ENCODE measurements around the gene YPEL3.

DNA sequence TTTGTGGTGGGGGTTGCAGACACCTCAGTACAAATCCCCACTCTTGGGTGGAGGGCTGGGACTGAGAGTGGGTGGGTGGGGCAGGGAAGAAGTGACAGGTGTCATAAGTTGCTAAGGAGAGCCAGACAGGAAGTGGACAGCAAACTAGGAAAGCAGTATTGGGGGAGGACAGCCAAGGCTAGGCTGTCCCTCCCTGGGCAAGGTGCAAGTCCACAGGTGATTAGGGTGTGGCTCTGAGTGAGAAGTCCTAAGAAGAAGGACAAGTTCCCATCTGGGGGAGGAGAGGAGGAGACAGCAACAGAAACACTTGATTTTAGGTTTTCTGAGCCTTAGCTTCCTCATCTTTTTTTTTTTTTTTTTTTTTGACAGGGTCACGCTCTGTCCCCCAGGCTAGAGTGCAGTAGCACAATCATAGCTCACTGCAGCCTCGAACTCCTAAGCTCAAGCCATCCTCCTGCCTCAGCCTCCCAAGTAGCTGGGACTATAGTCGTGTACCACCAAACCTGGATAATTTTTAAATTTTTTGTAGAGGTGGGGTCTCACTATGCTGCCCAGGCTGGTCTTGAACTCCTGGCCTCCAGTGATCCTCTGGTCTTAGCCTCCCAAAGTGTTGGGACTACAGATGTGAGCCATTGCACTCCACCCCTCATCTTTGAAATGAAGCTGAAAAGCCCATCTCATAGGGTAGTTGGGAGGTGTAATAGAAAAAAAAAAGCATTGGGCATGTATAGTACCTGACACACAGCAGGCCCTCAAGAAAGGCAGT is 24.5 kb upstream of the YPEL3 start:
- TF ChIP-seq, protein P1, sequence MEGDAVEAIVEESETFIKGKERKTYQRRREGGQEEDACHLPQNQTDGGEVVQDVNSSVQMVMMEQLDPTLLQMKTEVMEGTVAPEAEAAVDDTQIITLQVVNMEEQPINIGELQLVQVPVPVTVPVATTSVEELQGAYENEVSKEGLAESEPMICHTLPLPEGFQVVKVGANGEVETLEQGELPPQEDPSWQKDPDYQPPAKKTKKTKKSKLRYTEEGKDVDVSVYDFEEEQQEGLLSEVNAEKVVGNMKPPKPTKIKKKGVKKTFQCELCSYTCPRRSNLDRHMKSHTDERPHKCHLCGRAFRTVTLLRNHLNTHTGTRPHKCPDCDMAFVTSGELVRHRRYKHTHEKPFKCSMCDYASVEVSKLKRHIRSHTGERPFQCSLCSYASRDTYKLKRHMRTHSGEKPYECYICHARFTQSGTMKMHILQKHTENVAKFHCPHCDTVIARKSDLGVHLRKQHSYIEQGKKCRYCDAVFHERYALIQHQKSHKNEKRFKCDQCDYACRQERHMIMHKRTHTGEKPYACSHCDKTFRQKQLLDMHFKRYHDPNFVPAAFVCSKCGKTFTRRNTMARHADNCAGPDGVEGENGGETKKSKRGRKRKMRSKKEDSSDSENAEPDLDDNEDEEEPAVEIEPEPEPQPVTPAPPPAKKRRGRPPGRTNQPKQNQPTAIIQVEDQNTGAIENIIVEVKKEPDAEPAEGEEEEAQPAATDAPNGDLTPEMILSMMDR (IDR thresholded peaks at IDR 0.05) = no peak
- TF ChIP-seq POLR2A (IDR thresholded peaks at IDR 0.05) = no peak
- no peak for TF ChIP-seq POLR2AphosphoS5 (IDR thresholded peaks at IDR 0.05)
- TF ChIP-seq EP300 (IDR thresholded peaks at IDR 0.05) = no peak

Measured in suprapubic skin (tissue), 4 donors.